ENCODE data around the gene CDK1.
"Not testable (repeated sequence)": the region's sequence is repeated elsewhere in the genome, so short reads cannot be mapped to it uniquely, and the experiment has no call there.

Gene CDK1

DNA sequence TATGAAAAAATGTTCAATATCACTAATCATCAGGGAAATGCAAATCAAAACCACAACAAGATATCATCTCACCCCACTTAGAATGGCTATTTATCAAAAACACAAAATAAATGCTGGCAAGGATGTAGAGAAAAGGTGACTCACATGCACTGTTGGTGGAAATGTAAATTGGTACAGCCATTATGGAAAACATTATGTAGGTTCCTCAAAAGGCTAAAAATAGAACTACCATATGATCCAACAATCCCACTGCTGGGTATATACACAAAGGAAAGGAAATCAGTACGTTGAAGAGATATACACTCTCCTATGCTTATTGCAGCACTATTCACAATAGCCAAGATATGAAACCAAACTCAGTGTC, 50.2 kb downstream of the CDK1 start:
- H3K27me3 ChIP-seq (ENCODE audit: insufficient read depth, poor library complexity, severe bottlenecking): peaks cover under 1% of the 10 kb centered on the region
- no peak for DNase-seq (ENCODE audit: low read depth in 1 of 2, low spot score in 1 of 2)
- H3K4me3 ChIP-seq (replicated peaks; ENCODE audit: insufficient read depth, low read length): no peak overlapping the region
- TF ChIP-seq SPI1 (IDR thresholded peaks at IDR 0.05; ENCODE audit: borderline replicate concordance, low read depth): no peak
- H3K27ac ChIP-seq (replicated peaks): no peak overlapping the region

DNA sequence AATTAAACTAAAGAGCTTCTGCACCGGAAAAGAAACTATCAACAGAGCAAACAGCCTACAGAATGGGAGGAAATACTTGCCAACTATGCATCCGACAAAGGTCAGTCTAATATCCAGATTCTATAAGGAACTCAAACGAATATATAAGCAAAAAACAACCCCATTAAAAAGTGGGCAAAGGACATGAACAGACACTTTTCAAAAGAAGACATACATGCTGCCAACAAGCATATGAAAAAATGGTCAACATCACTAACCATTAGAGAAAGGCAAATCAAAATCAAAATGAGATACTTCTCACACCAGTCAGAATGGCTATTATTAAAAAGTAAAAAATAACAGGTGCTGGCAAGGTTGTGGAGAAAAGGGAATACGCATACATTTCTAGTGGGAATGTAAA, 53.9 kb downstream of the CDK1 start:
- H3K27me3 ChIP-seq (ENCODE audit: insufficient read depth, poor library complexity, severe bottlenecking); H3K4me3 ChIP-seq (replicated peaks; ENCODE audit: insufficient read depth, low read length); DNase-seq (ENCODE audit: low read depth in 1 of 2, low spot score in 1 of 2); H3K27ac ChIP-seq (replicated peaks): not testable (repeated sequence)

DNA sequence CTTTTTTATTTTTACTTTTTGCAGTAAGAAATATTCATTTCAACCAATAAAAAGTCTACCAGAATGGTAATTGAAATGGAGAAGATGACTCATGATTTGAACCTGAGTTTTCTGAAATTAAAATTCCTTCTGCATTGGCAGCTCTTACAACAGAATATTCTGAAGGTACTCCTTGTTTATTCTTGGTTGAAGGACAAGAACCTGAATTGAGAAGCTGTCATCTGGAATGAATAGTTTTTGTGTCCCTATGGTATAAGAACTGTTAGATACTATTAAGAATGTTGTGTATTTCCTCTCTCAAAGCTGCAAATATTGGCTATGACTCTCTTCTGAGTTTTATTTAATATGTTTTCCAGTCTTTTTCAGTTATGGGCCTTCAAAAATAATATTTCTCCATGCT, 56.1 kb downstream of the CDK1 start:
- no peak for TF ChIP-seq POLR2AphosphoS5 (IDR thresholded peaks at IDR 0.05; ENCODE audit: low read depth)
- TF ChIP-seq SPI1 (IDR thresholded peaks at IDR 0.05; ENCODE audit: borderline replicate concordance, low read depth): no peak
- no peak for TF ChIP-seq GABPA (IDR thresholded peaks at IDR 0.05; ENCODE audit: low read depth)
- Histone ChIP-seq H3K4me3 (replicated peaks; ENCODE audit: insufficient read depth, low read length) (no peak overlapping the region), H3K27me3 (ENCODE audit: insufficient read depth, poor library complexity, severe bottlenecking) (peaks cover 3% of the 10 kb centered on the region), H3K27ac (replicated peaks) (no peak overlapping the region)
- no peak for DNase-seq (ENCODE audit: low read depth in 1 of 2, low spot score in 1 of 2)

DNA sequence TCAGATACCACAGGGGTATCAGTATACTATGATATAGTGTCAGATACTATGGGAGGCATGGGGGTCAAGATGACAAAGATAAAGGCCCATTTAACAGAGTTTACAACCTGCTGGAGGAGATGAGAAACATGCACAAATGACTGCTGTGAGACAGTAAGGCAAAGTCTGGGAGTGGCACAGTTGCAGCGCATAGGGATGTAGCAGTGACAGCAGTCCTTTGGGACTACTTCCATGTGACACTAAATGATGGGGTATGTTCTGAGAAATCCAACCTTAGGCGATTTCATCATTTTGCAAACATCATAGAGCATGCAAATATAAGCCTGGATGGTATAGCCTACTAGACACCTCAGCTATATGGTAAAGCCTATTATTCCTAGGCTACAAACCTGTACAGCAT, 56.8 kb downstream of the CDK1 start:
- TF ChIP-seq SPI1 (IDR thresholded peaks at IDR 0.05; ENCODE audit: borderline replicate concordance, low read depth) (no peak), POLR2AphosphoS5 (IDR thresholded peaks at IDR 0.05; ENCODE audit: low read depth) (no peak), GABPA (IDR thresholded peaks at IDR 0.05; ENCODE audit: low read depth) (no peak)
- TF ChIP-seq, protein P1, sequence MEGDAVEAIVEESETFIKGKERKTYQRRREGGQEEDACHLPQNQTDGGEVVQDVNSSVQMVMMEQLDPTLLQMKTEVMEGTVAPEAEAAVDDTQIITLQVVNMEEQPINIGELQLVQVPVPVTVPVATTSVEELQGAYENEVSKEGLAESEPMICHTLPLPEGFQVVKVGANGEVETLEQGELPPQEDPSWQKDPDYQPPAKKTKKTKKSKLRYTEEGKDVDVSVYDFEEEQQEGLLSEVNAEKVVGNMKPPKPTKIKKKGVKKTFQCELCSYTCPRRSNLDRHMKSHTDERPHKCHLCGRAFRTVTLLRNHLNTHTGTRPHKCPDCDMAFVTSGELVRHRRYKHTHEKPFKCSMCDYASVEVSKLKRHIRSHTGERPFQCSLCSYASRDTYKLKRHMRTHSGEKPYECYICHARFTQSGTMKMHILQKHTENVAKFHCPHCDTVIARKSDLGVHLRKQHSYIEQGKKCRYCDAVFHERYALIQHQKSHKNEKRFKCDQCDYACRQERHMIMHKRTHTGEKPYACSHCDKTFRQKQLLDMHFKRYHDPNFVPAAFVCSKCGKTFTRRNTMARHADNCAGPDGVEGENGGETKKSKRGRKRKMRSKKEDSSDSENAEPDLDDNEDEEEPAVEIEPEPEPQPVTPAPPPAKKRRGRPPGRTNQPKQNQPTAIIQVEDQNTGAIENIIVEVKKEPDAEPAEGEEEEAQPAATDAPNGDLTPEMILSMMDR (IDR thresholded peaks at IDR 0.05; ENCODE audit: insufficient read depth, low read length): no peak
- TF ChIP-seq, protein P2, sequence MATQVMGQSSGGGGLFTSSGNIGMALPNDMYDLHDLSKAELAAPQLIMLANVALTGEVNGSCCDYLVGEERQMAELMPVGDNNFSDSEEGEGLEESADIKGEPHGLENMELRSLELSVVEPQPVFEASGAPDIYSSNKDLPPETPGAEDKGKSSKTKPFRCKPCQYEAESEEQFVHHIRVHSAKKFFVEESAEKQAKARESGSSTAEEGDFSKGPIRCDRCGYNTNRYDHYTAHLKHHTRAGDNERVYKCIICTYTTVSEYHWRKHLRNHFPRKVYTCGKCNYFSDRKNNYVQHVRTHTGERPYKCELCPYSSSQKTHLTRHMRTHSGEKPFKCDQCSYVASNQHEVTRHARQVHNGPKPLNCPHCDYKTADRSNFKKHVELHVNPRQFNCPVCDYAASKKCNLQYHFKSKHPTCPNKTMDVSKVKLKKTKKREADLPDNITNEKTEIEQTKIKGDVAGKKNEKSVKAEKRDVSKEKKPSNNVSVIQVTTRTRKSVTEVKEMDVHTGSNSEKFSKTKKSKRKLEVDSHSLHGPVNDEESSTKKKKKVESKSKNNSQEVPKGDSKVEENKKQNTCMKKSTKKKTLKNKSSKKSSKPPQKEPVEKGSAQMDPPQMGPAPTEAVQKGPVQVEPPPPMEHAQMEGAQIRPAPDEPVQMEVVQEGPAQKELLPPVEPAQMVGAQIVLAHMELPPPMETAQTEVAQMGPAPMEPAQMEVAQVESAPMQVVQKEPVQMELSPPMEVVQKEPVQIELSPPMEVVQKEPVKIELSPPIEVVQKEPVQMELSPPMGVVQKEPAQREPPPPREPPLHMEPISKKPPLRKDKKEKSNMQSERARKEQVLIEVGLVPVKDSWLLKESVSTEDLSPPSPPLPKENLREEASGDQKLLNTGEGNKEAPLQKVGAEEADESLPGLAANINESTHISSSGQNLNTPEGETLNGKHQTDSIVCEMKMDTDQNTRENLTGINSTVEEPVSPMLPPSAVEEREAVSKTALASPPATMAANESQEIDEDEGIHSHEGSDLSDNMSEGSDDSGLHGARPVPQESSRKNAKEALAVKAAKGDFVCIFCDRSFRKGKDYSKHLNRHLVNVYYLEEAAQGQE (IDR thresholded peaks at IDR 0.05; ENCODE audit: insufficient replicate concordance, low read depth): no peak
- Histone ChIP-seq H3K4me3 (replicated peaks; ENCODE audit: insufficient read depth, low read length) (no peak overlapping the region), H3K27me3 (ENCODE audit: insufficient read depth, poor library complexity, severe bottlenecking) (peaks cover 3% of the 10 kb centered on the region), H3K27ac (replicated peaks) (no peak overlapping the region)
- no peak for DNase-seq (ENCODE audit: low read depth in 1 of 2, low spot score in 1 of 2)

DNA sequence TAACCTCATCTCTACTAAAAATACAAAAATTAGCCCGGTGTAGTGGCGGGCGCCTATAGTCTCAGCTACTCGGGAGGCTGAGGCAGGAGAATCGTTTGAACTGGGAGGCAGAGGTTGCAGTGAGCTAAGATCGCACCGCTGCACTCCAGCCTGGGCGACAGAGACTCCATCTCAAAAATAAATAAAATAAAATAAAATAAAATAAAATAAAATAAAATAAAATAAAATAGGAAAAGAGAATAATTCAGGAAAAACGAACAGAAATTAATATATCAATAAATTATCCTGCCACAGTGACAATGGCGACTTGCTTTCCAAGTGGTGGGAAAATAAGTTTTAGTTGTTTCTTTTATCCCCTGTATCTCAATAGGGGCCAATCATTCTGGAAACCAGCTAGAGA, 62.9 kb downstream of the CDK1 start:
- DNase-seq (ENCODE audit: low read depth in 1 of 2, low spot score in 1 of 2); H3K27me3 ChIP-seq (ENCODE audit: insufficient read depth, poor library complexity, severe bottlenecking); H3K27ac ChIP-seq (replicated peaks); H3K4me3 ChIP-seq (replicated peaks; ENCODE audit: insufficient read depth, low read length): not testable (repeated sequence)

DNA sequence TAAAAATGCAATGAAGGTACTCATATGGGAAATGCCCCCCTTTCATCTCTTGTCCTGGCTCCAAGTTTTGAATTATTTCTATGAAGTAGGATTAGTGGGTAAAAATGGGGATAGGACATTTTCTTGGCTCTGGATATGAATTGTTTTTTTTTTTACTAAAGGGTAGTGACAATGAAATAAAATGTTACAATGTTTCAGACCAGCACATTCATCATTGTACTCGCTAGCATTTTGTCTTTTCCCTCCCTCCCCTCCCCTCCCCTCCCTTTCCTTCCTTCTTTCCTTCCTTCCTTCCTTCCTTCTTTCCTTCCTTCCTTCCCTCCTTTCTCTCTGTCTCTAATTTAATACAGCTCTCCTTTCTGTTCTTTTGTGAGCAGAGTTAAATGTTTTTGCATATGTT, 64.4 kb downstream of the CDK1 start:
- no peak overlapping the region for H3K4me3 ChIP-seq (replicated peaks; ENCODE audit: insufficient read depth, low read length)
- no peak overlapping the region for H3K27ac ChIP-seq (replicated peaks)
- no peak for DNase-seq (ENCODE audit: low read depth in 1 of 2, low spot score in 1 of 2)
- no peak for TF ChIP-seq POLR2AphosphoS5 (IDR thresholded peaks at IDR 0.05; ENCODE audit: low read depth)
- TF ChIP-seq SPI1 (IDR thresholded peaks at IDR 0.05; ENCODE audit: borderline replicate concordance, low read depth): no peak
- TF ChIP-seq, protein P1 (IDR thresholded peaks at IDR 0.05; ENCODE audit: insufficient read depth, low read length): no peak
- no peak for TF ChIP-seq GABPA (IDR thresholded peaks at IDR 0.05; ENCODE audit: low read depth)
- TF ChIP-seq, protein P2 (IDR thresholded peaks at IDR 0.05; ENCODE audit: insufficient replicate concordance, low read depth): no peak
- H3K27me3 ChIP-seq (ENCODE audit: insufficient read depth, poor library complexity, severe bottlenecking): no peaks in the 10 kb centered on the region

All from HL-60 (cell line).